Measurements from ENCODE around the gene LARP4. TPM values are rescaled to one million over a fixed set of nuclear protein-coding genes. Genes with fewer than 3 reads are reported as not detected.
"Not testable (repeated sequence)": the region's sequence is repeated elsewhere in the genome, so short reads cannot be mapped to it uniquely, and the experiment has no call there.

The LARP4 gene
- total and polyA plus RNA-seq, 2 donors (not counting 3 experiments of a cell fraction or from before 2014, with no cell fraction given), result 8.9 to 69.6 TPM

- DNase-seq (ENCODE audit: low read depth, low spot score) (no peak), FAIRE-seq (no peak)
- Histone ChIP-seq H3K79me2 (ENCODE audit: control insufficient read depth, insufficient read depth, low read length) (no peaks in the 10 kb centered on the region), H3K9me3 (replicated peaks; ENCODE audit: control insufficient read depth, insufficient read depth, low read length) (no peaks in the 10 kb centered on the region), H3K36me3 (ENCODE audit: control insufficient read depth in 2 of 2, extremely low read depth in 1 of 2, insufficient read depth in 2 of 2, low read length in 2 of 2) (no peaks in the 10 kb centered on the region), H3K4me2 (ENCODE audit: insufficient read depth, low read length) (no peak overlapping the region), H4K20me1 (replicated peaks; ENCODE audit: control insufficient read depth, extremely low read depth, insufficient read depth, low read length) (no peaks in the 10 kb centered on the region), H3K9ac (replicated peaks; ENCODE audit: extremely low read depth, insufficient read depth, low read length) (no peak overlapping the region), H3K27me3 (ENCODE audit: control insufficient read depth in 2 of 2, insufficient read depth in 2 of 2, low read length in 2 of 2) (no peaks in the 10 kb centered on the region), H3K27ac (ENCODE audit: insufficient read depth, low read depth, low read length) (no peak overlapping the region), H3K9me1 (replicated peaks; ENCODE audit: control insufficient read depth, extremely low read depth, insufficient read depth, low read length) (no peaks in the 10 kb centered on the region), H3K4me1 (ENCODE audit: control insufficient read depth, extremely low read depth, insufficient read depth, low read length) (peaks cover 15% of the 10 kb centered on the region), H2AFZ (ENCODE audit: low read depth, low read length) (peak overlapping the region; percentile 46), H3K4me3 (replicated peaks in 1 of 3; ENCODE audit: insufficient read depth in 1 of 3, low read depth in 1 of 3, low read length in 3 of 3) (no peak overlapping the region)
- dilution Hi-C loops (cut with MboI; ENCODE audit: extremely low pct_ligation_motif_present, low sequenced_read_pairs) (no loop called here), intact Hi-C loops (cut with micrococcal nuclease) (no loop called here)
- no TSS peak for BruUV-seq (replicated peaks)
- POLR2A ChIA-PET, result no interaction called here
- TF ChIP-seq GATA2 (IDR thresholded peaks at IDR 0.05; ENCODE audit: insufficient read depth, insufficient read length, low read depth, low read length) (no peak), FOS (IDR thresholded peaks at IDR 0.05; ENCODE audit: borderline replicate concordance, insufficient read depth, low read length) (no peak), JUN (IDR thresholded peaks at IDR 0.05; ENCODE audit: borderline replicate concordance, insufficient read depth, insufficient read length, low read depth) (no peak), MAX (IDR thresholded peaks at IDR 0.05; ENCODE audit: insufficient read depth, insufficient read length) (no peak), CTCF (IDR thresholded peaks at IDR 0.05; ENCODE audit: extremely low read depth in 1 of 2, insufficient read depth in 1 of 2, low read depth in 1 of 2, low read length in 2 of 2) (no peak), EZH2 (IDR thresholded peaks at IDR 0.05; ENCODE audit: borderline replicate concordance, low read depth, low read length, severe bottlenecking) (no peak), POLR2AphosphoS5 (IDR thresholded peaks at IDR 0.05; ENCODE audit: insufficient read depth, low read depth, low read length) (no peak), POLR2A (IDR thresholded peaks at IDR 0.05; ENCODE audit: low read depth, low read length) (no peak), MYC (IDR thresholded peaks at IDR 0.05; ENCODE audit: low read depth, low read length) (no peak)
- CTCF ChIA-PET, result no interaction called here
Observed at GRCh38 chr12:50387972-50388478, 12.7 kb upstream of the LARP4 start.

GRCh38 chr12:50388793-50389192 lies 11.9 kb upstream of the LARP4 start:
- H3K9ac ChIP-seq (replicated peaks; ENCODE audit: extremely low read depth, insufficient read depth, low read length); H3K9me3 ChIP-seq (replicated peaks; ENCODE audit: control insufficient read depth, insufficient read depth, low read length); dilution Hi-C loops (cut with MboI; ENCODE audit: extremely low pct_ligation_motif_present, low sequenced_read_pairs); H3K9me1 ChIP-seq (replicated peaks; ENCODE audit: control insufficient read depth, extremely low read depth, insufficient read depth, low read length); H3K4me3 ChIP-seq (replicated peaks in 1 of 3; ENCODE audit: insufficient read depth in 1 of 3, low read depth in 1 of 3, low read length in 3 of 3); H3K27ac ChIP-seq (ENCODE audit: insufficient read depth, low read depth, low read length); DNase-seq (ENCODE audit: low read depth, low spot score); intact Hi-C loops (cut with micrococcal nuclease); BruUV-seq (replicated peaks); H3K27me3 ChIP-seq (ENCODE audit: control insufficient read depth in 2 of 2, insufficient read depth in 2 of 2, low read length in 2 of 2); H2AFZ ChIP-seq (ENCODE audit: low read depth, low read length); H3K36me3 ChIP-seq (ENCODE audit: control insufficient read depth in 2 of 2, extremely low read depth in 1 of 2, insufficient read depth in 2 of 2, low read length in 2 of 2); CTCF ChIA-PET; H3K79me2 ChIP-seq (ENCODE audit: control insufficient read depth, insufficient read depth, low read length); POLR2A ChIA-PET; H4K20me1 ChIP-seq (replicated peaks; ENCODE audit: control insufficient read depth, extremely low read depth, insufficient read depth, low read length); H3K4me2 ChIP-seq (ENCODE audit: insufficient read depth, low read length); FAIRE-seq: not testable (repeated sequence)
- H3K4me1 ChIP-seq (ENCODE audit: control insufficient read depth, extremely low read depth, insufficient read depth, low read length), result peaks cover 15% of the 10 kb centered on the region
